ENCODE measurements around the gene ATP5F1D. TPM values are rescaled to one million over a fixed set of nuclear protein-coding genes. Genes with fewer than 3 reads are reported as not detected.

ATP5F1D gene
- total RNA-seq, 6 donors from 2014 or later = 56.0 to 187 (median 113) TPM

DNA sequence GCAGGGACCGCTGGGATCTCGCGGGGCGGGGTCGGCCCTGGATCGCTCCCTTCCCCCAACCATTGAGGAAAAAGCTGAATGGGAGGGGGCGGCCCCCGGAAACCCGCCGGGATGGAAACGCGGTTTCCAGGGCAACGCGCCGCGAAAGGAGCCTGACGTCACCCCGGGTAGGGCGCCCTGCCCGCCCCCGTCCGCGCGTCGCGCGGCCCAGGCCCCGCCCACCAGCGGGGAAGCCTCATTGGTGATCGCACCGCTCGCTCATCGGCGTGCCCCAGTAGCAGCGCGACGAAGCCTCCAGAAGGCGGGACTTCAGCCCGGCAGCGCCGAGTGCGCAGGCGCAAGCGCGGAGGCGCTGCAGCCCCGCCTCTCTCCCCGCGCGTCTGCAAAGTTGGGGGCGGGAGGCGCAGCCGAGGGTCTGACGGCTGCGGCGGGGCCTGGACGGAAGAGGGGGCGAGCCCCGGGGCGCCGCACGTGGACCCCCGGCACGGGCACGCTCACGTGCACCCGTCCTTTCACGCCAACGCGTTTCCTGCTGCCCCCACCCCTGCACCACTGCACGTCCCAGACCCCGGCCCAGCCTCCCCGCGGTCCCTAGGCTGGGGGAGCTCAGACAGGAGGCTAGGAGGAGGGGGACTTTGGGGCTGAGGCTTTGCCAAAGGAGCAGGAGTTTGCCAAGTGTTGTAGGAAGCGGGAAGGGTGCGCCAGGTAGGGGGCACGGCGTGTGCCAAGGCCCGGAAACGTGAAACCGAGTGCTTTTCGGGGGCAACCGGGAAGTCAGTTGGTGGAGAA, 19.4 kb downstream of the ATP5F1D start:
- H3K9me3 ChIP-seq = no peaks in the 10 kb centered on the region
- TF ChIP-seq, protein P1, sequence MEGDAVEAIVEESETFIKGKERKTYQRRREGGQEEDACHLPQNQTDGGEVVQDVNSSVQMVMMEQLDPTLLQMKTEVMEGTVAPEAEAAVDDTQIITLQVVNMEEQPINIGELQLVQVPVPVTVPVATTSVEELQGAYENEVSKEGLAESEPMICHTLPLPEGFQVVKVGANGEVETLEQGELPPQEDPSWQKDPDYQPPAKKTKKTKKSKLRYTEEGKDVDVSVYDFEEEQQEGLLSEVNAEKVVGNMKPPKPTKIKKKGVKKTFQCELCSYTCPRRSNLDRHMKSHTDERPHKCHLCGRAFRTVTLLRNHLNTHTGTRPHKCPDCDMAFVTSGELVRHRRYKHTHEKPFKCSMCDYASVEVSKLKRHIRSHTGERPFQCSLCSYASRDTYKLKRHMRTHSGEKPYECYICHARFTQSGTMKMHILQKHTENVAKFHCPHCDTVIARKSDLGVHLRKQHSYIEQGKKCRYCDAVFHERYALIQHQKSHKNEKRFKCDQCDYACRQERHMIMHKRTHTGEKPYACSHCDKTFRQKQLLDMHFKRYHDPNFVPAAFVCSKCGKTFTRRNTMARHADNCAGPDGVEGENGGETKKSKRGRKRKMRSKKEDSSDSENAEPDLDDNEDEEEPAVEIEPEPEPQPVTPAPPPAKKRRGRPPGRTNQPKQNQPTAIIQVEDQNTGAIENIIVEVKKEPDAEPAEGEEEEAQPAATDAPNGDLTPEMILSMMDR (IDR thresholded peaks at IDR 0.05) = peak in 1 of 6 experiments; percentile 10
- TF ChIP-seq POLR2AphosphoS5 (IDR thresholded peaks at IDR 0.05) = peak; percentile 31 to 62
- peak in 3 of 4 donors; percentile 33 to 79 (median 48) for TF ChIP-seq POLR2A (IDR thresholded peaks at IDR 0.05)
- TF ChIP-seq EP300 (IDR thresholded peaks at IDR 0.05) = peak in 1 of 4 donors; percentile 2
- peaks cover 76 to 94% (median 88%) of the 10 kb centered on the region in 4 donors for H3K4me1 ChIP-seq
- ATAC-seq (ENCODE audit: low FRiP score in 2 of 2) (peak; percentile 89 to 91), DNase-seq (peak; percentile 97 to 100)
- H3K27me3 ChIP-seq = no peaks in the 10 kb centered on the region
- WGBS, 2 donors = 0 to 2% methylated on average over 20 to 30 of the region's 83 CpGs
- peaks cover 2 to 33% (median 27%) of the 10 kb centered on the region in 4 donors for H3K36me3 ChIP-seq
- peak overlapping the region; percentile 55 to 75 (median 62) for H3K4me3 ChIP-seq
- peak overlapping the region; percentile 91 to 100 (median 98) for H3K27ac ChIP-seq

DNA sequence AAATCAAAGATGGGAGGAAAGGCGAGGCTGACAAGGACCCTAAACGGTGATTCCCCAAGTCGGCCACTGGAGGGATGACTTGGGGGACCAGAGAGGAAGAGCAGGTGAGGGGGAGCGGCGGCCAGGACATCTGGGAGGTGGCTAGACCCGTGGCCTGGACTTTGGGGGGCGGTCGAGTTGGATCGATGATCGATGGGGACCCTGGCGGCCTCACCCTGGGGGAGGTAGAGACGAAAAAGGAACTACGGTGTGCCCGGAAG, 19.9 kb downstream of the ATP5F1D start:
- Histone ChIP-seq H3K9me3 (no peaks in the 10 kb centered on the region), H3K36me3 (peaks cover 2 to 27% (median 21%) of the 10 kb centered on the region in 4 donors), H3K4me1 (peaks cover 79 to 94% (median 88%) of the 10 kb centered on the region in 4 donors), H3K4me3 (peak overlapping the region; percentile 1 to 63 (median 58)), H3K27ac (peak overlapping the region; percentile 91 to 100 (median 98)), H3K27me3 (no peaks in the 10 kb centered on the region)
- TF ChIP-seq EP300 (IDR thresholded peaks at IDR 0.05) (no peak), POLR2A (IDR thresholded peaks at IDR 0.05) (no peak), POLR2AphosphoS5 (IDR thresholded peaks at IDR 0.05) (no peak)
- TF ChIP-seq, protein P1 (IDR thresholded peaks at IDR 0.05) = peak in 3 of 6 experiments; percentile 3 to 57 (median 55)
- ATAC-seq (ENCODE audit: low FRiP score in 2 of 2) (no peak), DNase-seq (no peak)
- 15 to 22% methylated on average over 14 of the region's 14 CpGs for WGBS, 2 donors

DNA sequence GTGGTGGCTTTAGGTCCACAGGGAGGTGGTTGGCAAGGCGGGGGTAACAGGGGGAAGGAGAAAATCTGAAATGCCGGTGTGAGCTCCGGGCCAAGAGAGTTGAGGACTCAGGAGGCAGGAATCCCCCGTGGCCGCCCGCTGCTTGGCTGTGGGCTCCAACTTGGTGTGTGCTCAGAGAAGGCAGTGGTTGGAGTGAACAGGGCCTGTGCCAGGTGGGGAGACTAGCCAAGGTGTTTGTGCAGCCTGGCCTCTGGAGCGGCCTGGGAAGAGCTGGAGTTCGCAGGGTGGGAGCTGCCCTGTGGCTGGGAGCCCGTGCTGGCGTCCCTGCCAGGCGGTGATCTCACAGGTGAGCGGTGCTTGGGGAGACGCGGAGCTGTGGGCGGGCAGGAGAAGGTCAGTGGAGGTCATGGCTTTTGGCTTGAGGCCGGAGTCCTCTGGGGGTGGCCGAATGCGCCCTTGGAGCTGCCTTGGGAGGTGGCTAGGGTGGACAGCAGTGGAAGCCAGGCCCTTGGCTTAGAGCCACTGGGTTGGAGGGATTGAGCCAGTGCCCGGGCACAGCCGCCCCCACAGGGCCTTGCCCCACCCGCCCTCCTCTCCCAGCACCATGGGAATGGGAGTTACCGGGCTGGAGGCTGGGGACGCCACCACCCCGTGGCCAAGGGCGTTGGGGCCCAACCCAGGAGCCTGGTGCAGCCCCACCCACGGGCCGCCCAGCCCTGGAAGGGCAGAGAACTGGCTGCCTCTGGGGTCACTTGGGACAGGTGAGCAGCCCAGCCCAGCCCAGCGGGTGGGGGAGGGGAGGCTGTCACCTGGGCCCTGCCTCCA, 20.5 kb downstream of the ATP5F1D start:
- no peaks in the 10 kb centered on the region for H3K27me3 ChIP-seq
- TF ChIP-seq POLR2AphosphoS5 (IDR thresholded peaks at IDR 0.05) (peak; percentile 43 to 48), POLR2A (IDR thresholded peaks at IDR 0.05) (peak in 2 of 4 donors; percentile 39 to 73), EP300 (IDR thresholded peaks at IDR 0.05) (peak in 1 of 4 donors; percentile 8)
- TF ChIP-seq, protein P1 (IDR thresholded peaks at IDR 0.05) = no peak
- H3K9me3 ChIP-seq = no peaks in the 10 kb centered on the region
- peak; percentile 93 to 96 for DNase-seq
- H3K27ac ChIP-seq = peak overlapping the region; percentile 91 to 100 (median 98)
- 21 to 24% methylated on average over 9 to 27 of the region's 28 CpGs for WGBS, 2 donors
- H3K36me3 ChIP-seq = peaks cover 2 to 22% (median 16%) of the 10 kb centered on the region in 4 donors
- peaks cover 78 to 94% (median 88%) of the 10 kb centered on the region in 4 donors for H3K4me1 ChIP-seq
- ATAC-seq (ENCODE audit: low FRiP score in 2 of 2) = peak in 1 of 2 donors; percentile 73
- H3K4me3 ChIP-seq = peak overlapping the region; percentile 1 to 63 (median 58)

DNA sequence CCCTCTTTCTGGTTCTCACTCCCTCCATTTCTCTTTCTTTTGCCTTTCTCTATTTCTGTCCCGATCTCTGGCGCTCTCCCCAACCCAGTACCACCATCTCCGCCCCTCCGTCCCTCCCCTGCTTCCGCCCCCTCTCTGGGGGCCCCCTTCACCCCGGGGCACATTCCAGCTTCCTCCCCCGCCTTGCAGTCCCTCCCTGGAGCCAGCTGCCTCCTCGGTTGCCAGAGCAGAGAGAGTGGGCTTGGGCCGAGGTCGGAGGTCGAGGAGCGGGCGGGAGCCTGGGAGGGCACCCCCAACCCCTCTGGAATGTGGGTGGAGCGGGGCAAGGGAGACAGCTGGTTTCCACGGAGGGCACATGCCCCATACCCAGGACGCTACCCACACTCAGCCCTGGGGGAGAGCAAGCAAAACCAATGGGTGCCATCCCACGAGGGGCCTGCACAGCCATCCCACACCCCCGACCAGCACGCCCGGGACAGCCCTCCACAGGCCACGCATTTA, 21.1 kb downstream of the ATP5F1D start:
- peaks cover 78 to 94% (median 88%) of the 10 kb centered on the region in 4 donors for H3K4me1 ChIP-seq
- peak in 1 of 2 donors; percentile 81 for DNase-seq
- WGBS, 2 donors = 43 to 47% methylated on average over 13 to 21 of the region's 21 CpGs
- H3K27ac ChIP-seq = peak overlapping the region; percentile 91 to 100 (median 98)
- no peak for ATAC-seq (ENCODE audit: low FRiP score in 2 of 2)
- no peaks in the 10 kb centered on the region for H3K27me3 ChIP-seq
- H3K36me3 ChIP-seq = peaks cover 0 to 15% (median 9%) of the 10 kb centered on the region in 4 donors
- H3K4me3 ChIP-seq = peak overlapping the region in 3 of 4 donors; percentile 5 to 63 (median 62)
- TF ChIP-seq, protein P1 (IDR thresholded peaks at IDR 0.05) = no peak
- no peak for TF ChIP-seq POLR2A (IDR thresholded peaks at IDR 0.05)
- H3K9me3 ChIP-seq = no peaks in the 10 kb centered on the region

Measured in upper lobe of left lung (tissue), 6 donors.